GM21515 (cell line): Measurements from ENCODE around the gene ODAD2.

Experiments
- ATAC-seq: cut with Tn5 transposase; IDR thresholded peaks from one replicate; pipeline ENCODE4 v1.9.1; 2021; ENCODE audit not compliant: unreplicated experiment

ODAD2 gene

DNA sequence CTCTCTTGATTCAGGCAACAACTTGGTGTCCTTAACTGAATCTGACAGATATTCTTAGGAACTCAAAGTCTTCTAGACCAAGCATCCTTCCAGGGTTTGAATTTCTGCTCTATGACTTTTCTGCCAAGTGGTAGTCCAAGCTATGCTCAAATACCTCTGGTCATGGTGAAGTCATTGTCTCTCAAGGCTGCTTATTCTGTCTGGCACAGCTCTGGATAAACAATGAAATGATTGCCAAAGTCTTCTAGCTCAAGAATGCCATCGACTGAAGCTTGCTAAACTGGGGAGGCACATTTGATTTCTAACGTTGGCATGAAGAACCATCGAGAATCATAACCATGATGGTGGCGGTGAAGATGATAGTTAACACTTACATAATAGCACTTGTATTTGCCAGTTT lies 137.1 kb downstream of the ODAD2 start:
- no peak for ATAC-seq

DNA sequence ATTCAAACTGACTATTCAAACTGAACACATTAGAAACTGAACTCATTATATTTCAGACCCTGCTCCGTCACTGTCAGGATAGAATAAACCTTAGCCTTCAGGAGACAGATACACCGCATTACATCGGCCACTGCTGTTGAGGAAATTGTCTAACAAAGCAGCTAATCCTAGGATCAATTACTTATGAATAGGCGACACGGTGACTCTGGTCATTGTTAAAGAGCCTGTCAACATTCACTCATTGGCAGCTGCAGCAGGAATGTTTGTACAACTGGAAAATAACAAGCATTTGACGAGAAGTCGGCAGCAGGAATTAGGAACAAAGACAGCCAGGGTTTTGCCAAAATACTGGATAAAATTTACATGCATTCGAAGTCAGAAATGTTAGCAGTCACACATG lies 141.3 kb downstream of the ODAD2 start:
- ATAC-seq: no peak

DNA sequence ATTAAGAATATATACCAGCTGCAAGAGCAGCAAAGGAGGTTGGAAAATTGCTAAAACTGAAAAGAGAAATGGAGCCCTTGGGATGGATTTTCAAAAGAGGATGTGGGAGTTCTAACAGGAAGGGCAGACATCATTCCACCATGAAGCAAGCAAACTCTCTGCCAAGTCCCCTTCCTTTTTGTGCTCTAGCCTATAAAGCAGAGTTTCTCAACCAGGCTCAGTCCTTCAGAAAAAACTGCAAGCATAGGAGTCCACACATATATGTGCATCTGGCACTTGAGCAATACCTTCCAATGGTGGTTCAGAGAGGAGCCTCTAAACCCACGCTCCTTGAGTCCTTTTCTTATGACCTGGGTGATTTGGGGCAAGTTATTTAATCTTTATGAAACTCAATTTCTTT lies 154.7 kb downstream of the ODAD2 start:
- no peak for ATAC-seq

DNA sequence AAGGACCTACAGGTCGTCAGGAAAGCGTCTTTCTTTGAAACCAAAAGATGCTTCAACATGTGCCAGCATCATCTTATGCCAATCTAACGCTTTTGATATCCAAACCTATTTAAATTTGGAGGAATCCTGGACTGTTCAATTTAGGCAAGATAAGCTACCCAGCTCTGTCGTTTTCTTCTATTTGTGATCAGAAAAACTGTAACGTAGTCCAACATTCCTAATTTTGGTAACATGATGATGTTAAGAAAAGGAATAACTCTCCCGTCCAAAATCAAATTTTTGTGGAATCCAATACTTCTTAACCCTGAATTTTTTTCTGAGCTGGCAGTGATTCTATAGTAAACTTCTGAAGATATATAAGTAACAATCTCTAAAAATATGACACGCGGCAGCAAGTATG lies 160.0 kb downstream of the ODAD2 start:
- ATAC-seq: no peak

DNA sequence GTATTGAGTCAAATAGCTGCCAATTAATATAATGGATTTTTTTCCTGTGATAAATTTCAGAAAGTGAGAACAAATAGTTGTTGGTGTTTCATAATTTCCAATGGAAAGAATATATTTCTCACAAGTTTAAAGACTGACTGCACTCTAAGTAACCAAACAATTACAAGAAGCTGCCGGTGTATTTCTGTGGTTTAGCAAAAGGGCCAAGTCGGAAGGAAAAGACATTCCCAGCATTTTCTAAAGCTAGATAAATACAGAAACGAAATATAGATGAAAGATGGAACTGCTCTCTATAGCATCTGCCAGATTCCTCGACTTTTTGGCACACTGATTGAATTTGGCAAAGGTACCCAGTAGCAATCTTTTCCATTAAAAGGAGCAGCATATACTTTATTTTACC lies 160.5 kb downstream of the ODAD2 start:
- no peak for ATAC-seq

DNA sequence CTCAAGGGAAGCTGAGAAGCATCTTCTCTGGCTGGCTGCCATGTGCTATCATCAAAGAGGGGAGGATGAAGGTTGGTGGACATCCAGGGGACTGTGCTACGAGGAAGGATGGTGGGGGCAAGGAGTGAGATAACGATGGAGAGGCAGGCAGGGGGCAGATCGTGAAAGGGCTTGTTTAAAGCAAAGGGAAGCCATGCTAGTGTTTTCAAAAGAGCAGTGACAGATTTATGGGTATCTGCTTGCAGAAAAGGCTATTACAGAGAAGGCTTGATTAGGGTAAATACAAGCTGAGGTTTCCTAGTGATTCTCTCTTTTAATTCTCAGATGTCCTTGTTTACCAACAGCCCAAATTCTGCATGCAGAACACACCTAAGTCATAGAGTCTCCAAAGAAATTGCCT lies 164.4 kb downstream of the ODAD2 start:
- no peak for ATAC-seq

DNA sequence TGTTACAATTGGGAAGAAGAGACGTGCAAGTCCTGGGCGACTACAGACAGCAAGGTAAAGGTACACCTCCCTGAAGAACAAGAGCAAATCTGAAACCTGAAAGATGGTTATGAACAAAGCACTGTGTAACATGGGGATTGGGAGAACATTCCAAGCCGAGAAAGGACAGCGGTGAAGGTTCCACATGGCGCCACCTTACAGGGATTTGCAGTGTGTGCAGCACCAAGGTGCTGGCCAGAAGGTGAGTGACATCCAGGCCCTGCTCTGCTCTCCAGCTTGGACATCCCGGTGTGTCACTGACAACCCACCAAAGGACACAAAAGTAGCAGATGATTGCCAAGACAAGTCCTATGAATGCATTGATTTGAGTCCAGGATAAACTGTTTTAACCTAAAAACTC lies 165.1 kb downstream of the ODAD2 start:
- no peak for ATAC-seq

DNA sequence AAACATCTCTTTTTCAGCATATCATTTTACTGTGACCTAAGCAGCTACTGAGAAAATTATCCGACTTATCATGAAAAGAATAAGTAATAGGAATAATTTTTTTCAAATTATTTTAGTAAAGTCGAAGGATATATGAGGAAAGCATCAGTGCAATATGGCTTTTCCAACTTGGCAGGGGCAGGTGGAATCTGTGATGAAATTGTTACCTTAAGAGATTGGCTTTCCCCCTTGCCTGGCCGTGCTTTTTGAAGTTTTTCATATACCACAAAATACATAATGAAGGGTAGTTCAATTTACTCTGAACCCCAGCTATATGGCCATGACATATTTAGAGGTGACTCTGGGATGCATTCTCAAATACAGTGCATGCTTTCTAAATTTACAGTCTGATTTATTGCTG lies 166.1 kb downstream of the ODAD2 start:
- no peak for ATAC-seq

DNA sequence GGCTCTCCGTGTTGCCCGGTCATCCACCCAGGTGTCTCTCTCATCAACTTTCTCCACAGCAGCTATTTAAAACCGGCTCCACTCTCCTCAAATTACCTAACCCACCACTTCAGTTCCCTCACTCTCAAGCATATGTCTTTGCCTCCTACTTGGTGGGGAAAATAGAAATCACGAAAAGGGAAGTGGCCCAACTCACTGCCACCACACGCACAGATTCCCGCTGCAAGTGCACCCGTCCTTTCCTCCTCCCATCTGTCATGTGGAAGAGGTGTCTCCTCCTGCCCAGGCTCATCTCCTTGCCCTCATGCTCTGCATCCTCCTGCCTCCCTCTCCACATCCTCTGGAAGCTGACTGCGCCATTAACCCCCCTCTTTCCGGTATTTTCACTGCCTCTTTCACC lies 172.5 kb downstream of the ODAD2 start:
- ATAC-seq: no peak

DNA sequence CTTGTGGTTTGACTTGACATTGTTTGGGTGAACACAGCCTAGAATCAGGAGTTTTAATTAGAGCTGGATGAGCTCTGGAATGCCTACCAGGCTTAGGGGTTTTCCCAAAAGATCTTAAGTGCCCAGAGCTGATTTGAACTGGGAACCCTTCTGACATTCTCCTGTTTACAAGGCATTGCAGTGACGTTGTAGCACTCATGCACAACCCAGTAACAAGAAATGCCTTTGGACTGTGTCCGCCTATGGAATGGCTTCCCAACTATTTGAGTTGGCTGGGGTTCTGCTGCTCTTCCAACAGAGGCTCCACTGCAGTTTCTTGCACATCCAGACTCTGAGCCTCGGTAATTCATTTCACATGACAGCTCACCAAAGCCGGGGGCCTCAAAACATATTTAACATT lies 176.6 kb downstream of the ODAD2 start:
- no peak for ATAC-seq

DNA sequence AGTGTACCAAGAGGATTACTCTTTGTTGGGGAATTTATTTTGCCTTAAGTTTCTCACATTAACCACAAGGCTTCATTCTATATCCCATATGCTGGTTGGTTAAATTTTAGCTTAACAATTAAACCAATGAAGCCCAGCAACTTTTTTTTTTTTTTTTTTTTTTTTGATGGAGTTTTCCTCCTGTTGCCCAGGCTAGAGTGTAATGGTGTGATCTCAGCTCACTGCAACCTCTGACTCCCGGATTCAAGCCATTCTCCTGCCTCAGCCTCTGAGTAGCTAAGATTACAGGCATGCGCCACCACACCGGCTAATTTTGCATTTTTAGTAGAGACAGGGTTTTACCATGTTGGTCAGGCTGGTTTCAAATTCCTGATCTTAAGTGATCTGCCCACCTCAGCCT lies 178.2 kb downstream of the ODAD2 start:
- ATAC-seq: no peak

DNA sequence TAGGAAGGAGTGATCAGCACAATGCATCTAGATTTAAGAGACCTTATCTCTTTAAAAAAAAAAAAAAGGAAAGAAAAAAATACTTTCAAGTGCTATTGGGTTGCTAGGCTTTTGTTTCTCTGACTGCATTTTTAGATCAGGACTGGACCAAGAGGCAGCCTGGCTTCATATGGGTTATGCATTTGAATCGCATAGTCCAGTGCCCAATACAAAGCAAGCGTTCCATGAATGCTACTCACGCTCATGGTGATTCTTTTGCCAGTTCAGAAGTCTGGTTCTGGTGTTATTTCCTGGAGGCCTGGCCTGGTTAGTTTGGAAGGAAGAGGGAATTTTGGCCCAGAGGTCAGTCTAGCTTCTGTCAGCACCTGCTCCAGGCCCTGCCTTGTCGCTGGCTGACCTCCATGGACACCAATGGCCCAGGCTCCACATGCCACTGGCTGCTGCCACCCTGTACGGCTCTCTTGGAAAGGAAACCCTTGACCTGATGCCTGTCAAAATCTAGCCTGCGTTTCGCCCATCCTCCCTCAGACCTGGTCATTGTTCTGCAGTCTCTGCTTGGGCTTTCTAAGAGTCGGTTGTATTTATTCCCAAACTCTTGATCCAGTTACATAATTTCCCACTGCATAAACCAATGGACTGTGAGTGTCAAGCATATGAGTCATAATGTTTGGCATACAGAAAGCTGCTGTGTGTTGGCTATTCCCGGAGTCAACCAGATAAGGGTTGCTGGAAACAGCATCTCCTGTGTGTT lies 178.9 kb downstream of the ODAD2 start:
- ATAC-seq: no peak

DNA sequence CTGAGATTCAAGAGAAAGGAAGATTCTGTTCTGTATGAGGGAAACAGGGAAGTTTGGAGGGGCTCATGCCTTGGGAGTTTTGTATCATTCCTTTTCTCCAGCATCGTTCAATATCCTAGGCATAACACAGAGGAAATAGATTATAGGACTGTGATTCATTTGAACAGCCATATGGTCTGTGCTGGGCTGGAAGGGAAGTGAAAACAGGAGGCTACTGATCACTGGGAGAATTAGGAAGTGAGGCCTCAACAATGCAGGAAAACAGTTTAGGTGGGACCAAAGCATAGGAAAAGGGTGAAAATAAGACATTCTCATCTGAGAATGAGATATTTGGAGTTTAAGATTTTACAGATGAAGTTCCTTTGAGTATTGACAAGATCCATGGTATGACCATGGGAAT lies 182.6 kb downstream of the ODAD2 start:
- ATAC-seq: no peak

DNA sequence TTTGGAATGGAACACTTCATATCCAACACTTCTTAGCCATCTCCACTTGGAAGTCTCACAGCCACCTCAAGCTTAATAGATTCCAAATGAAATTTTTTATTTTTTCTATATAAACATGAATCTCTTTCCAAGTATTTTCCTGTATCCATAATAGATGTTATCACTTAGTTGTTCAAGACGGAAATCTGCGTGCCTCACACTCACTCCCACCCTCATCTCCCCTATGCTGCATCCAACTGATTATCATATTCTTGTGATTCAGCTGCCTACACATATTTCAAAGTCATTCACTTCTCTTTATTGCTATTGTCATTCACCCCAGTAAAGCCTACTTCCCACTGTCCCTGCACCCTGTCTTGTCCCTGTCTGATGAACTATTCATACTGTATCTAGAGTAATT lies 183.0 kb downstream of the ODAD2 start:
- no peak for ATAC-seq

DNA sequence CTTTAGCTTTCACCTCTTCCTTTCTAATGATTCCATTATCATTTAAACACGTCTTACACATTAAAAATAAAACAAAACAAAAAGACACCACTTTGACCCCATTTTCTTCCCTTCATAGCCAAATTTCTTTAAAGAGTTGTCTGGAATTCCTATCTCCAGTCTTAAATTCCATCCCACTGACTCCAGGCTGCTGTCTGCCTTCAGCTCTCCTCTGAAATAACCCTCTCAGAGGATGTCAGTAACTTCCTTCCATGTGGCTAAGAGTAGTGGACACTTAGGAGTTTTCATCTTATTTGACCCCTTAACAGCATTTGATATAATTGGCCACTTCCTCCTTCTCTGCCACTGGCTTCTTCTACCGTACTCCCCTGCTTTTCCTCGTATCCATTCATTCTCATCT lies 183.6 kb downstream of the ODAD2 start:
- no peak for ATAC-seq

DNA sequence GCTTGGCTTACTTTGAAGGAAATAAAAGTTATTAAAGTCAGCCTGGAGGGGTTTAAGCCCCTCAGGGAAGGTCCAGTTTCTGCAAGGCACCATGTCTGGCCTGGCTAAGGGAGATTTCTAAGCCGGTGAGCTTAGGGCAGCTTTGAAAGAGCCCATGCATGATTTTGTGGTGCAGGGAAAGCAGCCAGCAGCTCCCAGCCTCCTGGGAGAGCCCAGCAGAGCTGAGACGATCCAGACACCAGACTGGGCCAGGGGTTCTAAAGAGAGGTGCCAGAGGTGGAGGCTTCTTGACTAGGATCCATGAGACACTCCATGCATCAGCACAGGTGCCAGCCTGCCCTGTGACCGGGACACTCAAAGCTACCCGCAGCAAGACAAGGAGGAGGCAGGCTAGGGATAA lies 193.7 kb downstream of the ODAD2 start:
- ATAC-seq: no peak

DNA sequence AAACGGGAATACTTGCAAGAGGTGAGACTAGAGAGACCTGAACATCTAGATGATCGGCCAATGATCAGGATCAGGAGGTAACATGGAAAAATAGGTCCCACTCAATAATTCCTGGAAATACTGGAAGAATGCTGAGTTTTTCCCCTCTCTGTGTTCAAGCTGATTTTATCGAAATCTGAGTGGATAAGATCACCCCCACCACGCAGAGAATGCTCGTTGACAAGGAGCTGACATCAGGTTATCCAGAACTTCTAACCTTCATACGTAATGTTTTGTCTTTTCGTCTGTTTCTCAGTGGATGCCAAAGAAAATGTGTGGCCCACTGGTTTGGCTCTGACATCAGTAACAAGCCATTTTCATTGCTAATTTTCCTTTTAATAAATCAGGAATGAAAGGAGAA lies 194.7 kb downstream of the ODAD2 start:
- ATAC-seq: no peak

DNA sequence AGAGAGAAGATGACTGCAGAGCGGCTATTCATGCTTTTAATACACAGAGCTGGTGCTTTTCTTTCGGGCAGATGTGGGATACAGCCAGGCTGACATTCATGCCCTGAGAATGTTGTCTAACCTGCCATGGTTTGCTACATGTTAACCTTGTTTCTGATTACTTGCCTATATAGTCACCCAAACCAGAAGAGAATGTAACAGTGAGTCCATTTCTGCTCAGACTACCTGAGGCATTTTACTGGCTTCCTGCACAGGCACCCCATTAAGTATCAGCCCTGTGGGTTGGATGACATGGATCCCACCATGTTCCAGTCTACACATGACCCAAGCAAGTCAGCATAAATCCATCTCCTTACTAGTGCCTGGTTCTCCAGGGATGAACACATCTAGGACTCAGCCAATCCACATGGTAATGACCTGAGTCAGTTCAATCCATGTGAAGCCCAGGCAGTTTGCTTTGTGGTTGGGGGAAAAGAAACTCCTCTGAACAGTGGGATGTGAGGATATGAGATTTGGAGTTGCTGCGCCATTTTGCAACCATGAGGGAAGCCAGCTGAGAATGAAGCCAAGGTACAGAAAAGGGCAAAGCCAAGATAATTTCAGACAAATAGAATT lies 197.6 kb downstream of the ODAD2 start:
- no peak for ATAC-seq

DNA sequence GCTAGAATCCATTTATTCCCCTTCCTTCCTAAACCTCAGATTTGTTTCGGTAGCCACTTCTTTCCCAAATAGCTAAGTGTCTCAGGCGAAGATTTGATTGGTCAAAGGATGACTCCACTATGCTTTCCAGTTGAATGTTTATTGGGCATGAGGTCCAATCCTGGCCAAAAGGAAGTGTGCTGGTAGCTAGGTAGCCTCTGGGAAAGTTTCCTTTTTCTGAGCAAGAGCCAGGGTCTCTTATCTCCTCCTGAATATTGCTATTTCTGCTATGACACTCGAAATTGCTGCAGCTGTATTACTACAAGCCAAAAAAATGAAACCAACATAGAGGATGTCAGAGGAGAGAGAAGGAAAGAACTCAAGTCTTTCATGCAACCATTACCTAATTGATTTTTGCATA lies 199.8 kb downstream of the ODAD2 start:
- no peak for ATAC-seq

DNA sequence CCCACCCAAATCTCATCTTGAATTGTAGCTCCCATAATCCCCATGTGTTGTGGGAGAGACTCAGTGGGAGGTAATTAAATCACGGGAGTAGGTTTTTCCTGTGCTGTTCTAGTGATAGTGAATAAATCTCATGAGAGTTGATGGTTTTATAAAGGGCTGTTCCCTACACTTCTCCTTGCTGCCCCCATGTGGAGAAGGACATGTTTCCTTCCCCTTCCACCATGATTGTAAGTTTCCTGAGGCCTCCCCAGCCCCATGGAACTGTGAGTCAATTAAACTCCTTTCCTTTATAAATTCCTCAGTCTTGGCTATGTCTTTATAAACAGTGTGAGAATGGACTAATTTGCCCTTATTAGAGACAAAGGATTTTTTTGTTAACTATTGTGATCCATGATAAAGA lies 204.7 kb downstream of the ODAD2 start:
- no peak for ATAC-seq

DNA sequence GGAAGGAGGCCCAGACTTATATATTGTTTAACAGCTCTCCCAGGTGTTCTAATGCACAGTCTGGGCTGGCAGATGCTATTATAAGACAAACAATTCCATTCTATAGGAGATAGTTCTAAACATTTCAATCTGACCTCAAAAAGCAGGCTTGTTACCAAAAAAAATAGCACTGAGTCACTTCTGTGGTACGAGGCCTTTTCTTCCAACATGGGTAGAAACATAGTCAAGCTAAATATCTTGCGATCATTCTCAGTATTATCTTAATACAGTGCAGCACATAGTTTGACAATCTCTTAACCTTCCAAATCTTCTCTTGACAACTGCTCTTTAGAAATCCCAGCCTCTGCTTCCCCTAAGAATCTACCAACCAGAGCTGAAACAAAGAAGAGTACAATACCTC lies 206.7 kb downstream of the ODAD2 start:
- ATAC-seq: no peak

DNA sequence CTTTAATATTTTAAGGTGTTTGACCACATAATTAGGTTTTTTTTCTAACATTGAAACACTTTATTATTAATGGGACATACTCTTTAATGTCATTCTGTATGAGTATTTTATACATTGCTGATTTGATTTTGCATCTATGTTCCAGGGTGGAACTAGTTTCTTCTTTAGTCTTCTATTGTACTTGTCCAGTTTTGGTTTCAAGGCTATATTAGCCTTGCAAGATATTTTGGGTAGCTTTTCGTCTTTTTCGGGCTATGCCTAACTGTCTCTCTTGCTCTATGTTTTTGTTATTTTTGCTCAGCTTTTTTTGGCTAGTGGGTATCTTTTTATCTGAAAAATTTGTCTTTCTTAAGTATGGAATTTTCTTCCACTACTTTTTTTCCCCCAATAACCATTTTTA lies 214.6 kb downstream of the ODAD2 start:
- no peak for ATAC-seq

DNA sequence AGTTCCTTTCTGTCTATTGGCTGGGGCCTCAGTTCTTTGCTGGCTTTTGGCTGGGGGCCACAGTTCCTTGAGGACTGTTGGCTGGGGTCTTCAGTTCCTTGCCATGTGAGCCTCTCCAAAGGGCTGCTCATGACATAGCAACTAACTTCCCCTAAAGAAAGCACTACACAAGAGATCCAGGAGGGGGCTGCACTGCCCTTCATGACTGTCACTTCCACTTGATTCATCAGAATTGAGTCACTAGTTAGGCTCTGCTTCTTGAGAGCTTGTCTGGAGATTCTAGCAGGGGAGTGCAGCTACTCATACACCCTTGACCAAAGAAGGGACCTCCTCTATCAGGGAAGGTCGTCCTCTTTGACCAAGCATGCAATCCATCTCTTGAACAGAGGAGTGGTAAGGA lies 215.2 kb downstream of the ODAD2 start:
- ATAC-seq: no peak
